Fibroblast of skin of right biceps (primary cell): ENCODE measurements around the gene LMAN1L.
"Not testable (repeated sequence)": the region's sequence is repeated elsewhere in the genome, so short reads cannot be mapped to it uniquely, and the experiment has no call there.

ENCODE experiments used
- DNase-seq: peaks from one replicate; pipeline ENCODE4 v3.0.0-alpha.2; 2013

LMAN1L gene

DNA sequence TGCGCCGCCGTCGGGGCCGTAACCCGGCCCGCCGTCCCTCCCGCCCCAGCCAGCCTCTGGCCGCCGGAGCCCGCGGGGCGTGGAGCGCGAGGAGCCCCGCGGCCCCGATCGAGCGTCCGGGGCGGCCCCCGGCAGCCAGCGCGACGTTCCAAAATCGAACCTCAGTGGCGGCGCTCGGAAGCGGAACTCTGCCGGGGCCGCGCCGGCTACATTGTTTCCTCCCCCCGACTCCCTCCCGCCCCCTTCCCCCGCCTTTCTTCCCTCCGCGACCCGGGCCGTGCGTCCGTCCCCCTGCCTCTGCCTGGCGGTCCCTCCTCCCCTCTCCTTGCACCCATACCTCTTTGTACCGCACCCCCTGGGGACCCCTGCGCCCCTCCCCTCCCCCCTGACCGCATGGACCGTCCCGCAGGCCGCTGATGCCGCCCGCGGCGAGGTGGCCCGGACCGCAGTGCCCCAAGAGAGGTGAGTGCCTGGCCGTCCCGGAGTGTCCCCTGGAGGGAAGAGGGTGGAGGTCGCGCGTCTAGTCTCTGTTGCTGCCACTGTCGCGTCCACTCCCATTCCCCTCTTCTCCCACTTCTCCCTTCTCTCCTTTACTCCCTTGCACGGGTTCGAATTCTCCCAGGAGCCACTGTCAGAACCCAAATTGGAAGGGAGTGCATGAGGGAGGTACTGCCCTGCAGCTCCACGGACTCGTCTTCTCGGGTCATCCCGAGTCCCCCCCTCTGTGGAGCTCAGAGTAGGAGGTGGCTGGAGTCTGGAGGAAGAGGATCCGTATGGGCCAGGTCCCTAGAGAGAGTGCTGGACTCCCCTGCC, 30.2 kb upstream of the LMAN1L start:
- peak; percentile 27 for DNase-seq

- peak; percentile 8 for DNase-seq
These were observed 29.4 kb upstream of the LMAN1L start for GRCh38 chr15:74783072-74783807.

GRCh38 chr15:74783808-74784175, 28.8 kb upstream of the LMAN1L start:
- no peak for DNase-seq

GRCh38 chr15:74784426-74785193, 28.0 kb upstream of the LMAN1L start:
- DNase-seq, result no peak

GRCh38 chr15:74785194-74786032, 27.2 kb upstream of the LMAN1L start:
- no peak for DNase-seq

DNA sequence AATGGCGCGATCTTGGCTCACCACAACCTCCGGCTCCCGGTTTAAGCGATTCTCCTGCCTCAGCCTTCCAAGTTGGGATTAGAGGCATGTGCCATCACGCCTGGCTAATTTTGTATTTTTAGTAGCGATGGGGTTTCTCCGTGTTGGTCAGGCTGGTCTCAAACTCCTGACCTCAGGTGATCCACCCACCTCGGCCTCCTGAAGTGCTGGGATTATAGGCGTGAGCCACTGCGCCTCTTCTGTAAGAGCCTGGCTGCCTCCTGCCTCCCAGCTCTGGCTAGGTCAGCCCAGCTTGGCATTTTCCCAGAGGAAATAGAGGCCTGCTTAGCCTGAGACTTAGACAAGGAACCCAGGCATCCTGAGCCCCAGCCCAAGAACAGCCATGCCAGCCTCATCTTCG, 26.6 kb upstream of the LMAN1L start:
- DNase-seq, result not testable (repeated sequence)

DNA sequence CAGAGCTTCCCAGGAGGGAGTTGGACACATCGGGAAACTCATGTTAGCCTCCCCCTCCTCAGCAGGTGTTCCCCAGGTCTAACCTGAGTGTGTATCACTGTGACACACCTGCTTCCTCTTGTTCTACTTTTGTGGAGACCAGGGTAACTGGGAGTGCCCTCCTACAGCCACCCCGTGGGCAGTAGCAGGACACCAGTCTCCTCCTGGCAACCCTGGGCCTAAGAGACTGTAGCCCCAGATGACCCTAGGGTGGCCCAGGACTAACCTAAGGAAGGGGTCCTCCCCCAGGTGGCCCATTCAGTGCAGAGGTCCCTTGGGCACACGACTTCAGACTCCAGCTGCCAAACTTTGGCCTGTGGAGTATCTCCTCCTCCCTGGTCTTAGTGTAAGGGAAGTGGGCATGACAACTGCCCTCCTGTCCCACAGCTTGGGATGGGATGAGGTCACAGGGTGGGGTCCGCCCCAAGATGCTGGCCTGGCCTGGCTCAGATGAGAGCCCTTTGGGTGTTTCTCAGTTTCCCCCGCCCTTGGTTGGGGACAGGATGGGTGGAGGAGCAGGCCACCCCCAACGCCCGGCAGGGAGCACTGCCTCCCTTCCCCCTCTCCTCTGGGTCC, 26.0 kb upstream of the LMAN1L start:
- no peak for DNase-seq

GRCh38 chr15:74787251-74788041, 25.2 kb upstream of the LMAN1L start:
- peak; percentile 73 for DNase-seq

DNA sequence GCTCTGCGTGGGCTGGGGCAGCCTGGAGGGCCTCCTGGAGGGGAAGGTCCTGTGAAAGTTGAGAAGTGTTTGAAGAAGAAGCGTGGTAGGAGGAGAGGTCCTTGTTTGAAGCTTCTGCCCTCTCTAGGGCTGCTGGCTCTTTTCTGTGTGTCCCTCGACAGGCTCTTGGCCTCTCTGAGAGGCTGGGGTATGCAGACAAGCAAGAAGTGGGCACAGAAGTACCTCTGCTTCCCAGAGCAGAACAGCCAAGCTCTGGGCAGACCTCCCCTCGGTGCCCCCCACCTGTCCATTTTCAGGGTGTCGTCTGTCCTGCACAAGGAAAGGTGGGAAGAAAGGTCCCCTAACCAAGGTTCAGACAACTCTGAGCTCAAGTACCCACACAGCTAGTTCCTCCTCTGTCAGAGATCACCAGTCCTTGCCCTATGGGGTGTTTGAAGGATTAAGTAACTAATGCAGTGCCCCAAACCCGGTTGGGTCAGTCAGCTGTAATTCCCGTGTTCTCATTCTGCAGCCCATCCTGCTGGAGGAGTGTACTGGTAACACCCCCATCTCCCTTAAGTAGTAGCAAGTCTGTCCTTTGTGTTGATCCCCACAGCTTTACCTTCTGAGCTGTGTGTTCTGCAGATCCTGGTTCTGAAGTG, 24.5 kb upstream of the LMAN1L start:
- DNase-seq, result no peak

GRCh38 chr15:74788683-74789151, 23.9 kb upstream of the LMAN1L start:
- no peak for DNase-seq

DNA sequence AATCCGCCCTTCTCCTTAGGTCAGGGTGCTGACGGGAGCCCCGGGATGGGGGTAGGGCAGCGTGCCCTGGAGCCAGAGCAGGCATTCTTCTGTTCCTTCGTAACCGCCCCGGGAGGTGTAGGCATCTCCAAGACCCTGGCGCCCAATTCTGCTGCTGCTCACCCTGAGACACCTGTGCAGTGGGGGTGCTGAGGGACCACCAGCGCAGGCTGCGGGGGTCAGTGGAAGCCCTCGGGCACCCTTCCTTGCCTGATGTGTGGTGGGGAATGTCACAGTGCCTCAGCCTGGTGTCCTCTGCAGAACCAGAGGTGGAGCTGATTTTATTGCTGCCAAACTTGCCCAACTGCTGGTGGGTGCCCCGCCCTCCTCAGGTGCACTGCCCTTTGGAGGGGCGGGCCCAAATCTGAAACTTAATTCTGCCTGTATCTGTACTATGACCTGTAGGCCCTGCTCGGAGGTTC, 23.4 kb upstream of the LMAN1L start:
- DNase-seq, result no peak

GRCh38 chr15:74789741-74790079, 22.9 kb upstream of the LMAN1L start:
- no peak for DNase-seq

DNA sequence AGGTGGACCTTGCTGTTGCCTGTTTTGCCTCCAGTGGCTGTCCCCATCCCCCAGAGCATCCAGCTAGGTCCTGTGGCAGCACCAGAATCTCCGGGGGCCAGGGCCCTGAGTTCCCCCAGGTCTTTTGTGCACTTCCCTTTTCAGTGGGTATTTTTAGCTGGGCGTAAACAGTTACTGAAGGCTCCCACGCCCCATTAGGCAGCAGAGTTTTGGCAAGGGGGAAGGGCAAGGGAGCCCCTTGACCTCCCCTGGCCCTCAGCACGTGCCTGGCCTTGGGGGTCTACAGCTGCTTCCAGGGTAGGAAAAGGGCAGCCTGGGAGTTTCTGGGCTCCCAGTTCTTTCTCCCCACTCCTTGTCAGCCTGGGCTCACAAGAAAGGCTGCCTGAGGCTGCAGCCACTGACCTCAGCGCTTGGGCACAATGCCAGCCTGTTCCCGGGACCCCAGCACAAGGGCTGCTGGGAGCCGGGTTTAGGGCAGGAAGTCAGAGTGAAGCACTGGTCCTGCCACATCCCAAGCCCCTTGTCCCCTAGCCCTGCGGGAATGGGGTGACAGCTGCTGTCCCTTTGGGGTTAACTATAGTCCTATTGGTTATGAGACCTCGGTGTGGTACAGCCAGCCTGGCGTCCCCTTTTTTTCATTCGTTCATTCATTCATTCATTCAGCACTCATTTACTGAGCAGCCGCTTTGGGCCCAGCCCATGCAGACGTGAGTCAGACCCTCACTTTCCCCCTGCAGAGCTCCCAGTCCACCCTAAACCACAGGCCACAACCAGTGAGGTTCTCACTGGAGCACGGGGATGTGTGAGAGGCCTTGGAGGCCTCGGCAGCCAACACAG, 22.3 kb upstream of the LMAN1L start:
- DNase-seq, result peak; percentile 80

DNA sequence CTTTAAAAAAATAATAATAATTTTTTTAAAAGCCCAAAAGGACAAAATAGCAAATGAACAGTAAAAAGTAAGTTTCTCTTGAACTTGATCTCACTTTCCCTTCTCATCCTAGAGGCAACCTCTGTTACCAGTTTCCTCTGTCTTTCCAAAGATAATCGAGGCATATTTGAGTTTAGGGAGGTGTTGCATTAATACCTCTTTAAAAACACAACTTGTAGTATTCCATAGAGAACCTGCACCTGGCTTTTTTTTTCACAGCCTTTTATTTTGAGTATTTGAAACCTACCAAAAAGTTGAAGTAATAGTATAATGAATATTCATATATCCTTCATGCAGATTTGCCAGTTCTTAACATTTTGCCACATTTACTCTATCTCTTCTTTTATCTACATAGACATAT, 21.6 kb upstream of the LMAN1L start:
- no peak for DNase-seq

GRCh38 chr15:74791667-74792066, 21.0 kb upstream of the LMAN1L start:
- no peak for DNase-seq

GRCh38 chr15:74792227-74793016, 20.2 kb upstream of the LMAN1L start:
- no peak for DNase-seq

GRCh38 chr15:74793135-74794028, 19.3 kb upstream of the LMAN1L start:
- no peak for DNase-seq
